B cell (primary cell): Measurements from ENCODE around the gene PDCD1LG2. TPM values are rescaled to one million over a fixed set of nuclear protein-coding genes. Genes with fewer than 3 reads are reported as not detected.

Experiments
- ATAC-seq: fragments of 200-7000 bp; cut with Tn5 transposase; one replicate; pipeline ENCODE4 v1.10.0; 2021; ENCODE audit warnings: low read depth, mild to moderate bottlenecking, moderate number of reproducible peaks, moderate library complexity
- CTCF ChIA-PET: fragments of 350-600 bp; sonication (Branson Sonifier 250); formaldehyde crosslinking; loops from one replicate; lab custom pipeline; 2021; ENCODE audit warnings: antibody characterized with exemption, inconsistent platforms; lab: Charles Lee
- POLR2A ChIA-PET: fragments of 350-600 bp; sonication (Branson Sonifier 250); formaldehyde crosslinking; loops from one replicate; lab custom pipeline; 2021; ENCODE audit warnings: antibody characterized with exemption; lab: Charles Lee
- DNase-seq: peaks from one replicate; pipeline ENCODE4 v3.0.0; 2013
- H2AFZ ChIP-seq: 2 replicates; pipeline ENCODE4 v1.6.1; 2012; ENCODE audit warnings: mild to moderate bottlenecking, low read depth, low read length; ENCODE audit not compliant: insufficient read depth, poor library complexity, severe bottlenecking
- H3K27ac ChIP-seq, 2 donors: 1 replicate in 1 of 2; 2 replicates in 1 of 2; pipeline ENCODE4 v1.5.1; 2012 to 2013; ENCODE audit warnings: low read length in 2 of 2, mild to moderate bottlenecking in 2 of 2, moderate library complexity in 1 of 2
- H3K27me3 ChIP-seq, 4 experiments: fragments of 200-600 bp in 1 of 4; sonication (generic) in 1 of 4; replicated peaks in 1 of 4; 1 replicate in 2 of 4; 2 replicates in 2 of 4; pipeline versions ENCODE4 v1.6.1 to v1.7.0; 2013 to 2016; ENCODE audit warnings: low read length in 3 of 4, mild to moderate bottlenecking in 2 of 4, mixed read lengths in 1 of 4, moderate library complexity in 1 of 4; ENCODE audit not compliant: insufficient read depth in 4 of 4, control insufficient read depth in 3 of 4; ENCODE audit errors: control extremely low read depth in 1 of 4
- H3K36me3 ChIP-seq, 2 experiments: replicated peaks in 1 of 2; 1 replicate in 1 of 2; 2 replicates in 1 of 2; pipeline versions ENCODE4 v1.6.1 to v1.7.1; 2013; ENCODE audit warnings: low read length in 1 of 2; ENCODE audit not compliant: insufficient read depth in 2 of 2, control insufficient read depth in 1 of 2; ENCODE audit errors: control extremely low read depth in 1 of 2, extremely low read depth in 1 of 2
- H3K4me1 ChIP-seq, 2 donors: fragments of 200-600 bp in 1 of 2; sonication (generic) in 1 of 2; 1 replicate in 1 of 2; 2 replicates in 1 of 2; pipeline versions ENCODE4 v1.5.1 to v1.6.1; 2013 to 2017; ENCODE audit warnings: low read length in 2 of 2; ENCODE audit not compliant: control insufficient read depth in 2 of 2, insufficient read depth in 2 of 2
- H3K4me2 ChIP-seq: replicated peaks from 2 replicates; pipeline ENCODE3; 2012; ENCODE audit warnings: mild to moderate bottlenecking, low read depth, low read length; ENCODE audit not compliant: poor library complexity, severe bottlenecking
- H3K4me3 ChIP-seq, 5 experiments: fragments of 200-600 bp in 1 of 5; sonication (generic) in 1 of 5; 1 replicate in 3 of 5; 2 replicates in 2 of 5; pipeline versions ENCODE4 v1.5.1 to v1.7.0; 2011 to 2016; ENCODE audit warnings: low read length in 4 of 5, mild to moderate bottlenecking in 4 of 5, low read depth in 2 of 5, control low read depth in 1 of 5, moderate library complexity in 1 of 5; ENCODE audit not compliant: insufficient read depth in 1 of 5; ENCODE audit errors: control extremely low read depth in 1 of 5, extremely low read depth in 1 of 5
- H3K79me2 ChIP-seq: fragments of 200-600 bp; sonication (generic); one replicate; pipeline ENCODE4 v1.6.0; 2016; ENCODE audit warnings: low read length; ENCODE audit not compliant: control insufficient read depth, insufficient read depth
- H3K9ac ChIP-seq: fragments of 200-600 bp; sonication (generic); 2 replicates; pipeline ENCODE4 v1.6.1; 2017; ENCODE audit warnings: mild to moderate bottlenecking, low read length, moderate library complexity
- H3K9me3 ChIP-seq, 3 donors: one replicate each; pipeline versions ENCODE4 v1.6.1 to v1.7.1; 2013; ENCODE audit warnings: low read length in 2 of 3; ENCODE audit not compliant: control insufficient read depth in 2 of 3, insufficient read depth in 1 of 3; ENCODE audit errors: control extremely low read depth in 1 of 3
- H4K20me1 ChIP-seq: 2 replicates; pipeline ENCODE4 v1.6.0; 2012; ENCODE audit warnings: mild to moderate bottlenecking, low read length; ENCODE audit not compliant: insufficient read depth, control insufficient read depth, poor library complexity, severe bottlenecking
- H3K27ac Mint-ChIP-seq: one replicate; pipeline ENCODE4 v1.8.0; 2021; ENCODE audit warnings: mixed read lengths
- H3K27me3 Mint-ChIP-seq: one replicate; pipeline ENCODE4 v1.8.0; 2021; ENCODE audit warnings: mixed read lengths
- H3K4me1 Mint-ChIP-seq: one replicate; pipeline ENCODE4 v1.8.0; 2021; ENCODE audit warnings: mixed read lengths
- H3K4me3 Mint-ChIP-seq: one replicate; pipeline ENCODE4 v1.8.0; 2021; ENCODE audit warnings: mixed read lengths
- H3K9me3 Mint-ChIP-seq: one replicate; pipeline ENCODE4 v1.8.0; 2022; ENCODE audit warnings: mixed read lengths; ENCODE audit not compliant: insufficient read depth
- EZH2 ChIP-seq: IDR thresholded peaks from 2 replicates; pipeline ENCODE4 v1.6.1; 2012; ENCODE audit warnings: borderline replicate concordance, low read depth, mild to moderate bottlenecking, moderate library complexity, low read length; ENCODE audit not compliant: insufficient read depth, poor library complexity, severe bottlenecking
- WGBS: methylation state at CpG from one replicate; pipeline ENCODE4 v1.1.5; 2013; ENCODE audit warnings: missing lambda C conversion rate; ENCODE audit not compliant: insufficient coverage; 5-methylcytosine and 5-hydroxymethylcytosine counted together
- intact Hi-C: fragments of 100-400 bp; cut with micrococcal nuclease; formaldehyde crosslinking; loops from one replicate; pipeline ENCODE4 v1.10.0; 2022
- polyA plus RNA-seq: library from polyadenylated mRNA; depleted of rRNA; stranded (reverse); fragments of >200 nt; gene quantifications from 2 replicates; pipeline ENCODE4 v1.2.3, GENCODE V29; 2012
- total RNA-seq, 2 donors: library from RNA; stranded (reverse); fragments of 120-200 nt in 1 of 2; gene quantifications; 1 replicate in 1 of 2; 2 replicates in 1 of 2; pipeline versions ENCODE4 v1.2.3 to v1.2.4, GENCODE V29; 2013 to 2022
- TF ChIP-seq, protein P1 (sequence below): fragments of 200-600 bp; IDR thresholded peaks from one replicate; pipeline ENCODE4 v1.8.0; 2022; ENCODE audit warnings: antibody characterized with exemption, mild to moderate bottlenecking

PDCD1LG2 gene
- total and polyA plus RNA-seq, 2 donors (not counting 1 experiment from before 2014, with no cell fraction given), result 0.67 TPM; not detected in 1

DNA sequence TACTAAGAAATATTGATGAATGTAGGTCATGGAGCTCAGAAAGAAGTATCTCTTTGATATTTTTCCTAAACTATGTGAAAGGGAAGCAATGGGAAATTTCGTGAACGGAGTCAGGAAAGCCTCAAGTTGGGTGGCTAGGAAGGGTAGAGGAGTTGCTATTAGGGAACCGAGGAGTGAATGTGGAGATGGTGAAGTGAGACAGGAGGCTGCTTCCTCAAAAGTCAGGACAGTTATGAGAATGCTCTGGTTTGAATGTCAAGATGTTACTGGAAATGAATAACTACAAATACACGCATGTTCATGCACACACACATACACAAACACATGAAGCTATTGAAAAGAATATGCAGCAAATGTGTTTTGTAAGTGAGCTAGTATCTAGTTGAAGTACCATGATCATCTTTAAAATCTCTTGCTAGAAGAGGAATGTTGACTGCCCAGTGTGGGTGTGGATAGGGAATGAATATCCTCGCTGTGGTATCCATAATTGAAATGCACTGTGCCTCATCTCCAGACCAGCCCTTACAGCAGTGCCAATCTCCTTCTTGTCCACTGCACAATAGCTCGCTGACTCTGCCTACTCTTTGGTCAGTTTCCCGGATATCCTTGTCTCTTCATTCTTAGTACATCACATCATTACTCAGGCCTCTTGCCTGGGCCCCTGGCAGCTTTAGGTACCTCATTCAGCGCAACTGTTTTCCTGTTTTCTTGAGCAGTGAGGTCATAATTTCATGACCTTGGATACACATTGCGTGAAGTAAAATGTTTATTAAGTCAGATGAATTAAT lies 21.9 kb upstream of the PDCD1LG2 start:
- Mint-ChIP-seq H3K4me3 (no peak overlapping the region), H3K27me3 (no peaks in the 10 kb centered on the region), H3K9me3 (no peaks in the 10 kb centered on the region), H3K27ac (no peak overlapping the region), H3K4me1 (peaks cover 5% of the 10 kb centered on the region)
- intact Hi-C loops, result no loop called here
- no peak overlapping the region for H3K27ac ChIP-seq
- H2AFZ ChIP-seq, result no peak overlapping the region
- TF ChIP-seq, protein P1, sequence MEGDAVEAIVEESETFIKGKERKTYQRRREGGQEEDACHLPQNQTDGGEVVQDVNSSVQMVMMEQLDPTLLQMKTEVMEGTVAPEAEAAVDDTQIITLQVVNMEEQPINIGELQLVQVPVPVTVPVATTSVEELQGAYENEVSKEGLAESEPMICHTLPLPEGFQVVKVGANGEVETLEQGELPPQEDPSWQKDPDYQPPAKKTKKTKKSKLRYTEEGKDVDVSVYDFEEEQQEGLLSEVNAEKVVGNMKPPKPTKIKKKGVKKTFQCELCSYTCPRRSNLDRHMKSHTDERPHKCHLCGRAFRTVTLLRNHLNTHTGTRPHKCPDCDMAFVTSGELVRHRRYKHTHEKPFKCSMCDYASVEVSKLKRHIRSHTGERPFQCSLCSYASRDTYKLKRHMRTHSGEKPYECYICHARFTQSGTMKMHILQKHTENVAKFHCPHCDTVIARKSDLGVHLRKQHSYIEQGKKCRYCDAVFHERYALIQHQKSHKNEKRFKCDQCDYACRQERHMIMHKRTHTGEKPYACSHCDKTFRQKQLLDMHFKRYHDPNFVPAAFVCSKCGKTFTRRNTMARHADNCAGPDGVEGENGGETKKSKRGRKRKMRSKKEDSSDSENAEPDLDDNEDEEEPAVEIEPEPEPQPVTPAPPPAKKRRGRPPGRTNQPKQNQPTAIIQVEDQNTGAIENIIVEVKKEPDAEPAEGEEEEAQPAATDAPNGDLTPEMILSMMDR, result no peak
- TF ChIP-seq EZH2, result no peak
- DNase-seq (no peak), ATAC-seq (no peak)
- no peaks in the 10 kb centered on the region for H3K9me3 ChIP-seq
- H3K27me3 ChIP-seq, result no peaks in the 10 kb centered on the region
- H3K36me3 ChIP-seq, result no peaks in the 10 kb centered on the region
- 87% methylated on average over 5 of the region's 9 CpGs for WGBS
- no peak overlapping the region for H3K4me2 ChIP-seq
- no peak overlapping the region for H3K4me3 ChIP-seq
- H4K20me1 ChIP-seq, result no peaks in the 10 kb centered on the region
- H3K9ac ChIP-seq, result no peak overlapping the region
- peaks cover under 1 to 1% of the 10 kb centered on the region in 2 donors for H3K4me1 ChIP-seq
- H3K79me2 ChIP-seq, result no peaks in the 10 kb centered on the region
- ChIA-PET POLR2A (no interaction called here), CTCF (no interaction called here)

DNA sequence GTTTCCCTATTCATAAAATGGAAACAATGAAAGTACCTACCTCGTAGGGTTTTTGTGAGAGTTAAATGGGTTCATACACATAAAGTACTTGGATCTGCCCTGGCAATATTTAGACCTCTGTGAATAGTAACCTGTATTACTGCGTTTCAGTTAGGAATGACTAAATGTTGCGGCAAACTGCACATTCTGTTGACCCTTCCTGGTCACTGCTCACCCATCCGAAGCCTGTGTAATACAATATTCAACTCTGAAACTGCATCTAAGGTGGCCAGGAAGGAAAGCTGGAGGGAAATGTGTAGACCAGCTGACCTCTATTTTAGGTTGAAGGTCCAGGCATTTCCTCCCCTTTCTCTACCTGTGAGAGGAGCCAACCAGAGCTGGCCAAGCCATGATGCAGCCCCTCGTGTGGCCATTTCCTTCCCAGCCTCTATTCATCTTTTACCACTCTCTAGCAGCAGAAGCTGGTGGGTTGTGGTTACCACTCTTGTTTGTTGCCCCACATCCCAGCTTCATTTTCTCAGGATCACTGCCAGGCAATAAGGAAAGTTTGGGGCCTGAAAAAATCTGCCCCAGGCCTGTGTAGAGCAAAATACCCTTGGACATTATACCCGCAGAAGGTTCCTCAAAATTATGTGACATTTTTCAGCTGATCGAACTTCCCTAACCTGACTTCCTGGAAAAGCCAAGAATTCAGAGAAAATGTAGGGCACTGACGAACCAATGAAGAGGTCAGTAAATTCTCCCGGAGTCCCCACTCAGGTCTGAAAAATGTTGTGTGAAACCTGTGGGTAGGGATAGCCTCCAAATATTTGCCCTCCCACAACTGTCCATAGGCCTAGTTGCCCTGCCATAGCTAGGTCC lies 20.5 kb upstream of the PDCD1LG2 start:
- Histone ChIP-seq H3K4me3 (no peak overlapping the region), H3K4me1 (peaks cover 9 to 12% of the 10 kb centered on the region in 2 donors), H4K20me1 (no peaks in the 10 kb centered on the region), H2AFZ (no peak overlapping the region), H3K9ac (no peak overlapping the region), H3K79me2 (no peaks in the 10 kb centered on the region), H3K27me3 (no peaks in the 10 kb centered on the region), H3K4me2 (no peak overlapping the region), H3K27ac (no peak overlapping the region), H3K36me3 (no peaks in the 10 kb centered on the region), H3K9me3 (no peaks in the 10 kb centered on the region)
- Mint-ChIP-seq H3K9me3 (peaks cover 2% of the 10 kb centered on the region), H3K27ac (no peak overlapping the region), H3K4me1 (peaks cover 18% of the 10 kb centered on the region), H3K27me3 (no peaks in the 10 kb centered on the region), H3K4me3 (no peak overlapping the region)
- DNase-seq (no peak), ATAC-seq (no peak)
- TF ChIP-seq EZH2, result no peak
- TF ChIP-seq, protein P1, result no peak
- ChIA-PET CTCF (no interaction called here), POLR2A (no interaction called here)
- intact Hi-C loops, result no loop called here
- 76% methylated on average over 6 of the region's 9 CpGs for WGBS
